ENCODE measurements around the gene TCF3. TPM values are rescaled to one million over a fixed set of nuclear protein-coding genes. Genes with fewer than 3 reads are reported as not detected.

TCF3 gene
- total RNA-seq, 1 experiment from 2014 or later = 208 TPM

- DNase-seq (ENCODE audit: low read depth, low spot score) = no peak
- no peak for ATAC-seq
- ChIA-PET RAD21 (ENCODE audit: low non-redundant PET in 1 of 2, low total read pairs in 2 of 2, uncharacterized antibody in 2 of 2, unreplicated experiment in 2 of 2) (no interaction called here), POLR2A (no interaction called here), CTCF (no interaction called here)
- H3K27ac ChIP-seq (ENCODE audit: low read depth, low read length) = no peak overlapping the region
- H3K36me3 ChIP-seq (ENCODE audit: control insufficient read depth in 1 of 2, insufficient read depth in 2 of 2, low read length in 2 of 2) = no peaks in the 10 kb centered on the region
- H3K9me3 ChIP-seq (ENCODE audit: control insufficient read depth in 1 of 2, insufficient read depth in 1 of 2, low read depth in 1 of 2, low read length in 2 of 2) = no peaks in the 10 kb centered on the region
- H3K9ac ChIP-seq (ENCODE audit: low read length) = no peak overlapping the region
- BruUV-seq (replicated peaks) = no TSS peak
- H3K4me2 ChIP-seq (ENCODE audit: low read length) = no peak overlapping the region
- H4K20me1 ChIP-seq (ENCODE audit: insufficient read depth) = no peaks in the 10 kb centered on the region
- H3K9me2 ChIP-seq (ENCODE audit: insufficient read depth) = no peaks in the 10 kb centered on the region
- intact Hi-C loops (cut with micrococcal nuclease) = no loop called here
- no peak overlapping the region for H2AFZ ChIP-seq (ENCODE audit: low read depth, low read length, poor library complexity, severe bottlenecking)
- no peaks in the 10 kb centered on the region for H3K79me2 ChIP-seq (ENCODE audit: insufficient read depth, low read length)
- TF ChIP-seq RAD21 (IDR thresholded peaks at IDR 0.05; ENCODE audit: low read depth) (no peak), EZH2 (IDR thresholded peaks at IDR 0.05) (no peak), CTCF (IDR thresholded peaks at IDR 0.05 in 2 of 3, conservative IDR thresholded peaks at IDR 0.05 in 1 of 3; ENCODE audit: borderline replicate concordance in 1 of 3, insufficient read depth in 1 of 3, low read depth in 2 of 3, low read length in 2 of 3) (no peak), SP1 (IDR thresholded peaks at IDR 0.05; ENCODE audit: low read depth) (no peak), SRF (IDR thresholded peaks at IDR 0.05; ENCODE audit: low read depth) (no peak), POLR2AphosphoS5 (IDR thresholded peaks at IDR 0.05; ENCODE audit: low read depth, low read length) (no peak), JUND (IDR thresholded peaks at IDR 0.05) (no peak), EGR1 (IDR thresholded peaks at IDR 0.05; ENCODE audit: low read depth) (no peak), CBX3 (IDR thresholded peaks at IDR 0.05; ENCODE audit: low read depth) (no peak), SIN3A (IDR thresholded peaks at IDR 0.05; ENCODE audit: low read depth) (no peak), ELF1 (IDR thresholded peaks at IDR 0.05; ENCODE audit: borderline replicate concordance, low read depth) (no peak), YY1 (IDR thresholded peaks at IDR 0.05; ENCODE audit: extremely low read depth, insufficient replicate concordance, low read depth, low read length) (no peak), ZFX (IDR thresholded peaks at IDR 0.05) (no peak), POLR2A (IDR thresholded peaks at IDR 0.05; ENCODE audit: borderline replicate concordance, extremely low read depth, insufficient read depth, insufficient read length) (no peak), ZBTB33 (IDR thresholded peaks at IDR 0.05; ENCODE audit: extremely low read depth, insufficient replicate concordance, low read length) (no peak)
- TF ChIP-seq, protein P1, sequence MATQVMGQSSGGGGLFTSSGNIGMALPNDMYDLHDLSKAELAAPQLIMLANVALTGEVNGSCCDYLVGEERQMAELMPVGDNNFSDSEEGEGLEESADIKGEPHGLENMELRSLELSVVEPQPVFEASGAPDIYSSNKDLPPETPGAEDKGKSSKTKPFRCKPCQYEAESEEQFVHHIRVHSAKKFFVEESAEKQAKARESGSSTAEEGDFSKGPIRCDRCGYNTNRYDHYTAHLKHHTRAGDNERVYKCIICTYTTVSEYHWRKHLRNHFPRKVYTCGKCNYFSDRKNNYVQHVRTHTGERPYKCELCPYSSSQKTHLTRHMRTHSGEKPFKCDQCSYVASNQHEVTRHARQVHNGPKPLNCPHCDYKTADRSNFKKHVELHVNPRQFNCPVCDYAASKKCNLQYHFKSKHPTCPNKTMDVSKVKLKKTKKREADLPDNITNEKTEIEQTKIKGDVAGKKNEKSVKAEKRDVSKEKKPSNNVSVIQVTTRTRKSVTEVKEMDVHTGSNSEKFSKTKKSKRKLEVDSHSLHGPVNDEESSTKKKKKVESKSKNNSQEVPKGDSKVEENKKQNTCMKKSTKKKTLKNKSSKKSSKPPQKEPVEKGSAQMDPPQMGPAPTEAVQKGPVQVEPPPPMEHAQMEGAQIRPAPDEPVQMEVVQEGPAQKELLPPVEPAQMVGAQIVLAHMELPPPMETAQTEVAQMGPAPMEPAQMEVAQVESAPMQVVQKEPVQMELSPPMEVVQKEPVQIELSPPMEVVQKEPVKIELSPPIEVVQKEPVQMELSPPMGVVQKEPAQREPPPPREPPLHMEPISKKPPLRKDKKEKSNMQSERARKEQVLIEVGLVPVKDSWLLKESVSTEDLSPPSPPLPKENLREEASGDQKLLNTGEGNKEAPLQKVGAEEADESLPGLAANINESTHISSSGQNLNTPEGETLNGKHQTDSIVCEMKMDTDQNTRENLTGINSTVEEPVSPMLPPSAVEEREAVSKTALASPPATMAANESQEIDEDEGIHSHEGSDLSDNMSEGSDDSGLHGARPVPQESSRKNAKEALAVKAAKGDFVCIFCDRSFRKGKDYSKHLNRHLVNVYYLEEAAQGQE (IDR thresholded peaks at IDR 0.05; ENCODE audit: low read depth) = no peak
- H3K4me3 ChIP-seq (replicated peaks in 1 of 2; ENCODE audit: low read depth in 1 of 2, low read length in 2 of 2) = no peak overlapping the region
- no peaks in the 10 kb centered on the region for H3K27me3 ChIP-seq (ENCODE audit: insufficient read depth, low read length)
- no peaks in the 10 kb centered on the region for H3K4me1 ChIP-seq (ENCODE audit: control insufficient read depth in 1 of 2, insufficient read depth in 2 of 2, low read length in 2 of 2)
Observed at GRCh38 chr19:1700733-1701663, 48.6 kb upstream of the TCF3 start.

Data from HCT116 (cell line).